AML-193 (cell line): ENCODE measurements around the gene PRSS53.

Experiments
- DNase-seq, 2 experiments: peaks; one replicate each; lab custom pipeline; 2025; lab: John Stamatoyannopoulos, UW

The PRSS53 gene

DNA sequence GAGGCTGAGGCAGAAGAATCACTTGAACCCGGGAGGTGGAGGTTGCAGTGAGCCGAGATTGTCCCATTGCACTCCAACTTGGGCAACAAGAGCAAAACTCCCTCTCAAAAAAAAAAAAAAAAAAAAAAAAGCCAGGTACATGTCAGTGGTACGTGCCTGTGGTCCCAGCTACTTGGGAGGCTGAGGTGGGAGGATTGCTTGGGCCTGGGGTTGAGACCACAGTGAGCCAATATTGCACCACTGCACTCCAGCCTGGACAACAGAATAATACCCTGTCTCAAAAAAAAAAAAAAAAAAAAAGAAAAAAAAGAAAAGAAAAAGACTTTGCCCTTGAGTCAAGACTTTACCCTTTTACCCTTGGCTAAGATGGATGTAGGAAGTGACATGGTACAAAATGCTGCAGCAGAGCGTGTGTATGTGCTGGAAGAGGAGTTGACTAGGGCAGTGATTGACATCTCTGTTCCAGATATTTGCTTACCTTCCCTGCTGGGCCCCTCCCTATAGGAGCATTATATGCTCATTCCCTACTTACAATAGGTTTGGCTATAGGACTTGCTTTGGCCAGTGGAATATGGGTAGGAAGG, 44.8 kb downstream of the PRSS53 start:
- DNase-seq = no peak

DNA sequence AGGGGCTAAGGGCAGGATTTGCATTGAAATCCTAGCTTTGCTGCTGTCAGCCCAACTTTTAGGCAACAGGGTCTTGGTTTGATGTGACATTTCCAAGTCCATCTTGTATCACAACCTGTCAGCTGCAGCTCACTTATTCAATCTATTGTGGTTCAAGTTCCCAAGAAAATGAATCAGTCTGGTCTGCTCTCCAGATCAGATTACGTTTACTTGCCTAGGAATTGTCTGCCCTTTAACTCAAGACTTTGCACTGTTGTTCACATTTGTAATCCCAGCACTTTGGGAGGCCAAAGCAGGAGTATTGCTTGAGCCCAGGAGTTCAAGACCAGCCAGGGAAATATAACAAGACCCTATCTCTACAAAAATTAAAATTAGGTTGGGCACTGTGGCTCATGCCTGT, 45.4 kb downstream of the PRSS53 start:
- DNase-seq = no peak

DNA sequence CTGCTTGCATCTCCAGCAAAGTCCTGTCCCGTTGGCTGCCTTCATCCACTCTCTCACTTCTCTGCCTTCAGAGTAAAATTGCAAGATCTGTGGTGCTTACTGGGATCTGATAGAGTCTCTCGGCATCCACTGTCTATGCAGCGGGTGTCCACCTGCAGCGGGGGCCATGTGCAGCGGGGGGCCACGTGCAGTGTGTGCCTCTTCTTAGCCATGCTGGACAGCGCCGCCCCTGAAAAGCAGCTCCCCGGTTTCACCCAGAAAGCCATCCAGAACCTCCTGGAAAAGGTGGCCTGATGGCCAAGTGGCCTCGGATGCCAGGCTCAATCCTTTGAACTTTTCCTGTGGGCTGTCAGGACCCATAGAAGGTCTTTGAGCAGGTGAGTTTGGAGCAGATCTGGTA, 45.9 kb downstream of the PRSS53 start:
- no peak for DNase-seq

- no peak for DNase-seq
These were observed 49.8 kb downstream of the PRSS53 start for GRCh38 chr16:31038993-31039392.

DNA sequence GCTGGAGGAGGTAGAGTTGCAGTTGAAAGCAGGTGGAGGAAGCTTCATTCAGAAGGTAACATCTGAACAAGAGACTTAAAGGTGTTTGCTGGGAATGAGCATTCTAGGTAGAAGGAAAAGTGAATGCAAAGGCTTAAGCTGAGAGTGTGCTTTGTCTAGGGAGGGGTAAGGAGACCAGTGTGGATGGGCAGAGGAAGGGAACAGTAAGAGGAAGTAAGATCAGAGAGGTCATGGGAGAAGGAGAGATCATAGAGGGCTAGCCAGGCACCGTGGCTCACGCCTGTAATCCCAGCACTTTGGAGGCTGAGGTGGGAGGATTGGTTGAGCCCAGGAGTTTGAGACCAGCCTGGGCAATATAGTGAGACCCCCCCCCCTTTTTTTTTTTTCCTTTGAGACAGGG, 52.1 kb downstream of the PRSS53 start:
- peak in 1 of 2 experiments; percentile 17 for DNase-seq

DNA sequence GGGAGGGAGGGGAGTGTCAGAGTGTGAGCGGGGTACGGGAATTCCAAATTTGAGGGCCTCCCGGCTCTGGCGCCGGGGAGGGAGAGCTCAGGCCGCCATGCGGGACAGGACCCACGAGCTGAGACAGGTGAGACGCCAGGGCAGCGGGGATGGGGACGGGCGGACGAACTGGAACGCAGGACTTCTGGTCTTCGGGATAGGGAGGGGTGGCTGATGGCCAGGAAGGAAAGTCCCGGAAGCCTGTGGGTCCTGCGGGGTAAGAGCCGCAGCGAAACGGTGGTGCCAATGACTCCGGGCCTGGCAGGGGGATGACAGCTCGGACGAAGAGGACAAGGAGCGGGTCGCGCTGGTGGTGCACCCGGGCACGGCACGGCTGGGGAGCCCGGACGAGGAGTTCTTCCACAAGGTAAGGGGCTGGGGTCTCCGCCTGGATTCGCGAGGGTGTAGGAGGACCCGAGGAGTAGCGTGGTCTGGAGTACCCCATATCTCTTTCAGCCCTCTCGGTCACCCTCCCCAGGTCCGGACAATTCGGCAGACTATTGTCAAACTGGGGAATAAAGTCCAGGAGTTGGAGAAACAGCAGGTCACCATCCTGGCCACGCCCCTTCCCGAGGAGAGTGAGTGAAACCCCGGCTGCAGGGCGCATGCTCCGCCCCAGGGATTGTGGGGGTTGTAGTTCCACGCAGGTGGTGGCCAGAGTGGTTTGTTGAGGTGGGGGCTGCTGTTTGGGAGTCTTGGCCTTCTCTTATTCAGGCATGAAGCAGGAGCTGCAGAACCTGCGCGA, 54.8 kb downstream of the PRSS53 start:
- DNase-seq = peak; percentile 72 to 79
